H1 (cell line): ENCODE results near the gene NKAIN2. TPM values are rescaled to one million over a fixed set of nuclear protein-coding genes. Genes with fewer than 3 reads are reported as not detected.

Experiments
- CTCF ChIA-PET: fragments of 300-600 bp; sonication (Branson Sonifier 250); formaldehyde crosslinking; loops from one replicate; lab custom pipeline; 2021; ENCODE audit not compliant: partially characterized antibody; lab: Charles Lee
- POLR2A ChIA-PET: fragments of 300-600 bp; sonication (Branson Sonifier 250); formaldehyde crosslinking; loops from one replicate; lab custom pipeline; 2021; ENCODE audit warnings: inconsistent platforms; ENCODE audit not compliant: partially characterized antibody; lab: Charles Lee
- DNase-seq, 2 experiments: peaks; one replicate each; pipeline versions ENCODE4 v3.0.0 to v3.0.0-alpha.2; 2010 to 2022; ENCODE audit warnings: low spot score in 2 of 2, low read depth in 1 of 2, mixed read lengths in 1 of 2
- FAIRE-seq: peaks from 2 replicates; lab custom pipeline; 2011; peaks lifted over from hg19 to GRCh38; lab: Jason Lieb, UNC
- H2AFZ ChIP-seq: 2 replicates; pipeline ENCODE4 v1.8.1; 2012; ENCODE audit warnings: low read length, inconsistent platforms
- H2AK5ac ChIP-seq: 2 replicates; pipeline ENCODE4 v1.6.1; 2013; ENCODE audit warnings: low read depth, low read length
- H2BK120ac ChIP-seq: replicated peaks from 2 replicates; pipeline ENCODE3; 2013; ENCODE audit warnings: low read depth, low read length, inconsistent platforms
- H2BK12ac ChIP-seq: 2 replicates; pipeline ENCODE4 v1.6.1; 2013; ENCODE audit warnings: low read depth, low read length
- H2BK15ac ChIP-seq: 2 replicates; pipeline ENCODE4 v1.6.1; 2013; ENCODE audit warnings: low read length
- H2BK20ac ChIP-seq: 2 replicates; pipeline ENCODE4 v1.6.1; 2013; ENCODE audit warnings: low read length
- H2BK5ac ChIP-seq: 2 replicates; pipeline ENCODE4 v1.6.1; 2013; ENCODE audit warnings: low read depth, low read length
- H3K14ac ChIP-seq: 2 replicates; pipeline ENCODE4 v1.6.1; 2013; ENCODE audit warnings: inconsistent platforms; ENCODE audit not compliant: insufficient read length
- H3K18ac ChIP-seq: 2 replicates; pipeline ENCODE4 v1.6.1; 2013; ENCODE audit warnings: low read length; ENCODE audit errors: extremely low read depth
- H3K23ac ChIP-seq: 2 replicates; pipeline ENCODE4 v1.6.1; 2013; ENCODE audit warnings: inconsistent platforms; ENCODE audit not compliant: insufficient read length
- H3K23me2 ChIP-seq: 2 replicates; pipeline ENCODE4 v1.6.1; 2013; ENCODE audit warnings: low read depth, low read length
- H3K27ac ChIP-seq: 2 replicates; pipeline ENCODE4 v1.6.1; 2011; ENCODE audit warnings: low read depth, low read length, inconsistent platforms
- H3K27me3 ChIP-seq, 4 experiments: replicated peaks in 1 of 4; 1 replicate in 1 of 4; 2 replicates in 3 of 4; pipeline versions ENCODE4 v1.6.1 to v1.8.1; 2011 to 2013; ENCODE audit warnings: low read length in 3 of 4, mild to moderate bottlenecking in 3 of 4, inconsistent platforms in 2 of 4, mixed read lengths in 2 of 4, moderate library complexity in 1 of 4; ENCODE audit not compliant: control insufficient read depth in 3 of 4, insufficient read depth in 3 of 4; ENCODE audit errors: extremely low read depth in 1 of 4
- H3K36me3 ChIP-seq, 4 experiments: 2 replicates each; pipeline versions ENCODE4 v1.6.1 to v1.8.1; 2011 to 2013; ENCODE audit warnings: mild to moderate bottlenecking in 4 of 4, low read length in 3 of 4, moderate library complexity in 2 of 4, control low read depth in 1 of 4, inconsistent platforms in 1 of 4; ENCODE audit not compliant: insufficient read depth in 4 of 4, control insufficient read depth in 2 of 4
- H3K4ac ChIP-seq: replicated peaks from 2 replicates; pipeline ENCODE3; 2013; ENCODE audit warnings: low read length, low read depth, mixed read lengths, inconsistent platforms; ENCODE audit not compliant: insufficient read length
- H3K4me1 ChIP-seq, 4 experiments: replicated peaks in 1 of 4; 1 replicate in 1 of 4; 2 replicates in 3 of 4; pipeline versions ENCODE4 v1.6.1 to v1.8.1; 2011 to 2013; ENCODE audit warnings: low read length in 3 of 4, inconsistent platforms in 2 of 4, mixed read lengths in 1 of 4; ENCODE audit not compliant: insufficient read depth in 4 of 4, control insufficient read depth in 3 of 4
- H3K4me2 ChIP-seq, 2 experiments: 2 replicates each; pipeline versions ENCODE4 v1.6.1 to v1.8.1; 2011 to 2013; ENCODE audit warnings: low read depth in 2 of 2, low read length in 2 of 2, control low read depth in 1 of 2, inconsistent platforms in 1 of 2, mild to moderate bottlenecking in 1 of 2; ENCODE audit not compliant: insufficient read depth in 1 of 2
- H3K4me3 ChIP-seq, 4 experiments: fragments of 200-600, 300-600 bp in 1 of 4; sonication (generic), shearing (Covaris generic), sonication (Bioruptor Twin) in 1 of 4; 2 replicates each; pipeline versions ENCODE4 v1.5.1 to v1.8.1; 2011 to 2016; ENCODE audit warnings: low read length in 4 of 4, low read depth in 3 of 4, control low read depth in 2 of 4, inconsistent platforms in 2 of 4, mild to moderate bottlenecking in 2 of 4, mixed read lengths in 1 of 4, moderate library complexity in 1 of 4; ENCODE audit not compliant: insufficient read depth in 2 of 4; ENCODE audit errors: extremely low read depth in 1 of 4
- H3K56ac ChIP-seq: replicated peaks from 2 replicates; pipeline ENCODE3; 2013; ENCODE audit warnings: low read depth, mild to moderate bottlenecking, mixed read lengths, low read length, inconsistent platforms; ENCODE audit not compliant: insufficient read length
- H3K79me1 ChIP-seq: 2 replicates; pipeline ENCODE4 v1.6.1; 2013; ENCODE audit warnings: low read depth, low read length, control low read depth
- H3K79me2 ChIP-seq, 2 experiments: 2 replicates each; pipeline versions ENCODE4 v1.6.1 to v1.8.1; 2012 to 2013; ENCODE audit warnings: low read length in 2 of 2, mild to moderate bottlenecking in 2 of 2, inconsistent platforms in 1 of 2; ENCODE audit not compliant: insufficient read depth in 2 of 2, control insufficient read depth in 1 of 2
- H3K9ac ChIP-seq, 4 experiments: replicated peaks in 1 of 4; 1 replicate in 1 of 4; 2 replicates in 3 of 4; pipeline versions ENCODE4 v1.6.1 to v1.8.1; 2011 to 2013; ENCODE audit warnings: low read depth in 3 of 4, low read length in 3 of 4, control low read depth in 2 of 4, mild to moderate bottlenecking in 2 of 4, moderate library complexity in 2 of 4, inconsistent platforms in 1 of 4; ENCODE audit errors: extremely low read depth in 1 of 4
- H3K9me3 ChIP-seq, 2 experiments: 2 replicates each; pipeline versions ENCODE4 v1.6.1 to v1.8.1; 2012 to 2013; ENCODE audit warnings: mild to moderate bottlenecking in 2 of 2, moderate library complexity in 2 of 2, control low read depth in 1 of 2, inconsistent platforms in 1 of 2, low read depth in 1 of 2, low read length in 1 of 2, mixed read lengths in 1 of 2; ENCODE audit not compliant: insufficient read depth in 2 of 2
- H4K20me1 ChIP-seq, 2 experiments: replicated peaks in 1 of 2; 2 replicates each; pipeline versions ENCODE3 to v1.8.1; 2011 to 2013; ENCODE audit warnings: inconsistent platforms in 2 of 2, low read length in 2 of 2, mild to moderate bottlenecking in 1 of 2; ENCODE audit not compliant: insufficient read depth in 2 of 2, control insufficient read depth in 1 of 2
- H4K5ac ChIP-seq: 2 replicates; pipeline ENCODE4 v1.6.1; 2013; ENCODE audit warnings: low read length, low read depth, mixed read lengths, inconsistent platforms; ENCODE audit not compliant: insufficient read length
- H4K8ac ChIP-seq: 2 replicates; pipeline ENCODE4 v1.8.0; 2013; ENCODE audit warnings: mild to moderate bottlenecking, moderate library complexity, low read length, inconsistent platforms; ENCODE audit not compliant: insufficient read depth; ENCODE audit errors: extremely low read depth
- H4K91ac ChIP-seq: replicated peaks from 2 replicates; pipeline ENCODE3; 2013; ENCODE audit warnings: low read length, mixed read lengths, inconsistent platforms; ENCODE audit not compliant: insufficient read length
- CHD1 ChIP-seq: IDR thresholded peaks from 2 replicates; pipeline ENCODE4 v1.6.1; 2012; ENCODE audit warnings: low read depth, low read length, improper control_type of control experiment
- CTCF ChIP-seq, 3 experiments: IDR thresholded peaks; 1 replicate in 2 of 3; 2 replicates in 1 of 3; pipeline versions ENCODE4 v1.5.1 to v1.6.1; 2011; ENCODE audit warnings: low read length in 3 of 3, mild to moderate bottlenecking in 3 of 3, inconsistent platforms in 2 of 3, low read depth in 1 of 3, moderate library complexity in 1 of 3; ENCODE audit not compliant: insufficient read depth in 1 of 3; ENCODE audit errors: control extremely low read depth in 1 of 3
- JUN ChIP-seq: IDR thresholded peaks from 2 replicates; pipeline ENCODE4 v1.6.1; 2011; ENCODE audit warnings: low read depth, mild to moderate bottlenecking, improper control_type of control experiment, low read length
- RXRA ChIP-seq: IDR thresholded peaks from 2 replicates; pipeline ENCODE4 v1.6.1; 2011; ENCODE audit warnings: low read depth, mild to moderate bottlenecking, low read length, moderate library complexity; ENCODE audit not compliant: insufficient read depth
- SAP30 ChIP-seq: fragments of 300-600 bp; sonication (generic); IDR thresholded peaks from 2 replicates; pipeline ENCODE4 v1.7.1; 2012; ENCODE audit warnings: low read length, moderate library complexity, mild to moderate bottlenecking, inconsistent platforms; ENCODE audit not compliant: insufficient read depth, insufficient replicate concordance
- WGBS, 2 experiments: shearing (Covaris generic) in 1 of 2; methylation state at CpG; one replicate each; pipeline versions ENCODE4 v1.1.6 to v1.1.7; 2013 to 2015; ENCODE audit warnings: low lambda C conversion rate in 2 of 2, mixed read lengths in 2 of 2, inconsistent platforms in 1 of 2, low coverage in 1 of 2, missing lambda C conversion rate in 1 of 2; ENCODE audit not compliant: insufficient replicate concordance in 2 of 2, insufficient coverage in 1 of 2, insufficient read length in 1 of 2; ENCODE audit errors: extremely low coverage in 1 of 2, missing lambda C conversion rate in 1 of 2; 5-methylcytosine and 5-hydroxymethylcytosine counted together
- polyA plus RNA-seq, 7 experiments: library from polyadenylated mRNA; depleted of rRNA in 3 of 7; stranded (reverse) in 5 of 7; unstranded in 2 of 7; fragments of >200 nt in 5 of 7; fragments of 200-250 nt in 2 of 7; gene quantifications; 1 replicate in 5 of 7; 2 replicates in 1 of 7; 4 replicates in 1 of 7; pipeline versions ENCODE4 v1.2.1 to v1.2.3, GENCODE V29; 2011 to 2013; ENCODE audit warnings: missing spikeins in 2 of 7, mixed read lengths in 2 of 7
- total RNA-seq: library from RNA; stranded (reverse); fragmentation: NEBNext Ultra II Directional; extraction: Animal tissue kit (Norgen Biotek cat#: 25700); gene quantifications from 2 replicates; pipeline ENCODE4 v1.2.1, GENCODE V29; 2021

The NKAIN2 gene
- total and polyA plus RNA-seq, 2 of the 8 experiments (the other 6 are each of a cell fraction or from before 2014, with no cell fraction given), result 0.20 to 0.34 TPM

- Histone ChIP-seq H3K4me3 (no peak overlapping the region), H4K20me1 (no peaks in the 10 kb centered on the region), H4K91ac (no peak overlapping the region), H3K14ac (no peak overlapping the region), H3K79me2 (no peaks in the 10 kb centered on the region), H2BK12ac (no peak overlapping the region), H3K23ac (no peak overlapping the region), H3K79me1 (no peaks in the 10 kb centered on the region), H3K36me3 (no peaks in the 10 kb centered on the region), H2AK5ac (no peak overlapping the region), H3K4ac (no peak overlapping the region), H3K18ac (no peak overlapping the region), H4K8ac (no peak overlapping the region), H3K27ac (no peak overlapping the region), H3K56ac (no peak overlapping the region), H3K9ac (no peak overlapping the region), H2BK20ac (no peak overlapping the region), H2AFZ (no peak overlapping the region), H3K4me2 (no peak overlapping the region), H3K27me3 (no peaks in the 10 kb centered on the region), H2BK5ac (no peak overlapping the region), H3K9me3 (no peaks in the 10 kb centered on the region), H2BK15ac (no peak overlapping the region), H3K4me1 (no peaks in the 10 kb centered on the region), H3K23me2 (no peaks in the 10 kb centered on the region), H2BK120ac (no peak overlapping the region), H4K5ac (no peak overlapping the region)
- ChIA-PET POLR2A (no interaction called here), CTCF (interaction anchor here (2.1 kb wide), 1 partner anchor 18 kb away, joined by 4 read pairs; no protein-coding TSS in a partner anchor)
- FAIRE-seq (no peak), DNase-seq (no peak)
- 96% methylated on average over 2 of the region's 2 CpGs; no CpG with 5 or more reads in 1 of the 2 experiments for WGBS, 2 experiments
- TF ChIP-seq CHD1 (no peak), SAP30 (no peak), JUN (no peak), RXRA (no peak), CTCF (IDR thresholded peaks at IDR 0.05; ENCODE audit: control extremely low read depth in 1 of 3, insufficient read depth in 1 of 3, low read depth in 1 of 3, low read length in 3 of 3) (no peak)
Observed at GRCh38 chr6:124319410-124319809, 515.7 kb downstream of the NKAIN2 start.
